Stimulated activated CD4-positive, alpha-beta T cell treated with anti-CD3 and anti-CD28 coated beads, TNF-alpha, amount 100 ng/mL, for 1 hour (primary cell): ENCODE data around the gene WDR1.

Experiments
- DNase-seq, 3 donors: peaks; one replicate each; pipeline ENCODE4 v3.0.0-alpha.2; 2020; ENCODE audit warnings: low read depth in 3 of 3, low spot score in 1 of 3

Gene WDR1

DNA sequence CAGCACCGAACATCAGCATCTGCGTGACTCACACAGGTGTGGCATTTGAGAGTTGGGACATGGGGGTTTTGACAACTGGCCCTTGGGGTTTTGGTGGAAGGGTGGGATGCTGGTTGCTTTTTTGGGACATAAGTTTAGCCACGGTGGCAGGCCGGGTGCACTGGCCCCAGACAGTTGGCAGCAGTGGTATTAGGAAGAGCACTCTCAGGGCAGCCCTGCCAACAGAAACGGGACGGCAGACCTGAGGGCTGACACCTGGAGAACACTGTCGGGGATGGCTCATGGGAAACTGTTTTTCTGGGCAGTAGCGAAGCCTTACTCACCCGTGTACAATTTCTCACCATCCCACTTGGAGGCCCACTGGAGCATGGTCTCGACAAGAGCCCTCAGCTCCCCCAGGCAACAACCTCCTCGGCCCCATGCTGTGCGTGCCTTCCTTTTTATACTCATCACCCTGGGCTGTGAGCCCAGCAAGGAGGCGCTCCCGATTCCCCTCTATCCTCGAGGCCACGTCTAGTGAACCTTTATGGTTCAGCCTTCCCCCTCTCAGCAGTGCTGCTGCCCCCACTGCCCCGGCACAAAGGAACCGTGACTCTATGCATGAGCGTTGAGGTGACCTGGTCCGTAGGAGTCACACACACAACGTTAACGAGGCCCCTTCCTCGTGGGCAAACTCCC lies 30.6 kb downstream of the WDR1 start:
- no peak for DNase-seq

DNA sequence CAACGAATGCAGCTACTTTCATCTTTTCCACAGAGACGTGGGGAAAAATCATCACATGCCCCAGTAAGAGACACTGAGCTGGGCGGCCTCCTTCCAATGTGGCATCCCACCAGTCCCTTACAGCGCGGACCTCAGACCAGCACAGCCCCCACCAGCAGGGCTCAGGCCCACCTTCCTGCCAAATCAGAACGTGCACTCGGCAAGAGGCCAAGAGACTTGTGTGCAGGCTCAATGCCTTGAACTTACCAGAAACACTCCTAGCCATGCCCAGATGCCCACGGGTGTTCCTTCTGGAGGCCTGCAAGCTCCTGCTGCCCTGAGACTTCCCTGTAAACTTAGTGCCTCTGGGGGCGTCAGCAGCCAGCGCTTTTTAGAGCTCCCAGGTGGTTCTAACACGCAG lies 31.2 kb downstream of the WDR1 start:
- DNase-seq = no peak

DNA sequence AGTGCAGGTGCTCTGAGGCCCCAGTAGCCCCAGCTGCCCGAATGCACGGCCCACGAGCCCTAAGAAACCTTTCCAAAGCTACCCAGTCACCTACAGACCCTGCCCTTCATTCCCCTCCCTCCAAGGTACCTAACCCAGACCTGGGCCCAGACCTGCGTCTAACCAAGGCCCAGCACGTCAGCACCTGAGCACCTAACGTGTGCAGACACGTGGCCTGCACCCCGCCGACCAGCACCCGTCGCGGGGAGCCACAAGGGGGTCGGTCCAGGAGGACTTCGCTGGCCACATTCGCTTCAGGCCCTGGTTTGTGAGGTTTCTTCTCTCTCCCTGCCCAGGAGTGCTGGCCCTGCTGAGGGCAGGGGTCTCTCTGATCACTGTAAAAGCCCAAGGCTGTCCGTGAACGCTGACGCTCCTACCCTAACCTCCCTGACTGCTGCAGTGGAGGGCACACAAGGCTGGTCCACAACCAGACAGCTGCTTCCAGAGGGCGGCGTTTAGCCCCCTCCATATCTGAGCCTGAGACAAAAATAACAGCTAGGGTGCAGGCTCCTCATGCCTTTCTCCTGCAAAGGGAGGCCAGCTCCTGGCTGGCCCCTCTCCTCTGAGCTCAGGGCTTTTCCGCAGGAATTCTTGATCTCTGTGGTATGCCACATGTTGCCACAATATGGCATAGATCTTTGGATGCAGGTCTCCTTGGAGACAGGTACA lies 31.8 kb downstream of the WDR1 start:
- no peak for DNase-seq

DNA sequence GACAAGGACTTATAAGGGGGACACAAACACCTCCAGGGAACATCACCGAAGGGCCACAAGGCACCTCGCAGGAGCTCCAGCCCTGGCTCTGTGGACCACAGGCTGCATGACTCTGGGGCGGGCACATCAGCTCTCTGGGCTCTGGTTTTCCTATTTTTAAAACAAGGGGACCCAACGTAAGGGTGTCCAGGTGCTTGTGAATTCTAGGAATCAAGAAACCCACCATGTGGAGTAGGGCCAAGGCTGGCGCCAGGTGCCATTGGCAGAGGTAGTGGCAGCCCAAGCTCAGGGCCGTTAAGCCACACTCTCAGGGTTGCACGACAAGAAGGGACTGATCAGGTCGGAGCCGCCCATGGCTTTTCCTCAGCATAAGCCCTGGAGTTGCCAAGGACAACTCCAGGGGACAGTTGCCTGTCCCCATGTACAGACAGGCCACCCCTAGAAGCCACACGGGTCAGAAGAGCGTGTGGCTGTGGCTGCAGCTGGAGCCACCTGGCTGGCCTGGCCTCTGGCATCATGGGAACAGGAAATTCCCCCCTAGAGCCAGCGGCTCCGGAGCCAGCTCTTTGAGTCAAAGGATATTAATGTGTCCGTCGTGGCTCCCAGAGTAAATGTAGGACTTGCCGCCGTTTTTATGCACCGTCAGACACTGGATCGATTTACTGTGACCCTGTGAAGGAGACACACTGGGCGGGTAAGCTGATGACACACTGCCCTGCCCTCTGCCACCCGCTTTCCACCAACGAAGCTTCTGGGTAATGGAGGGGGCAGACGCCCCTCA lies 32.5 kb downstream of the WDR1 start:
- DNase-seq = no peak

DNA sequence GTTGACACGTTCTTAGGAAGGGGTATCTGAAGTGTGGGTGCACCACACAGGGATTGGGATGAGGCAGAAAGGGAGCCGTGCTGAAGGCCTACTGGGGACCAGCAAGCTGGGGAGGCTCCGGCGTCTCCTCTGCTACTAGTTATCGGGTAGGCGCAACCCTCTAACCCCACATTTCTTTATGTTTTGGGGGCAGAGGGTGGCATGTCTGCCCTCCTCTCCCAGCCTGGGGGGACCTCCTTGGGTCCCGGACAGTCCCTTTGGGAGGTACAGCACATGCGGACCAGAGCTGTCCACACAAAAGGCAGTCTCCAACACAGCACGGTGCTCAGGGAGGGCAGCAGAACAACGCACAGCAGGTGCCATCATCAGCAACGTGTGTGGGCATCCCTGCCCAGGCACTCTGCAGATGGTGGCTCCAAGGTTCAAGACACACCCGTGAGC lies 33.2 kb downstream of the WDR1 start:
- no peak for DNase-seq

DNA sequence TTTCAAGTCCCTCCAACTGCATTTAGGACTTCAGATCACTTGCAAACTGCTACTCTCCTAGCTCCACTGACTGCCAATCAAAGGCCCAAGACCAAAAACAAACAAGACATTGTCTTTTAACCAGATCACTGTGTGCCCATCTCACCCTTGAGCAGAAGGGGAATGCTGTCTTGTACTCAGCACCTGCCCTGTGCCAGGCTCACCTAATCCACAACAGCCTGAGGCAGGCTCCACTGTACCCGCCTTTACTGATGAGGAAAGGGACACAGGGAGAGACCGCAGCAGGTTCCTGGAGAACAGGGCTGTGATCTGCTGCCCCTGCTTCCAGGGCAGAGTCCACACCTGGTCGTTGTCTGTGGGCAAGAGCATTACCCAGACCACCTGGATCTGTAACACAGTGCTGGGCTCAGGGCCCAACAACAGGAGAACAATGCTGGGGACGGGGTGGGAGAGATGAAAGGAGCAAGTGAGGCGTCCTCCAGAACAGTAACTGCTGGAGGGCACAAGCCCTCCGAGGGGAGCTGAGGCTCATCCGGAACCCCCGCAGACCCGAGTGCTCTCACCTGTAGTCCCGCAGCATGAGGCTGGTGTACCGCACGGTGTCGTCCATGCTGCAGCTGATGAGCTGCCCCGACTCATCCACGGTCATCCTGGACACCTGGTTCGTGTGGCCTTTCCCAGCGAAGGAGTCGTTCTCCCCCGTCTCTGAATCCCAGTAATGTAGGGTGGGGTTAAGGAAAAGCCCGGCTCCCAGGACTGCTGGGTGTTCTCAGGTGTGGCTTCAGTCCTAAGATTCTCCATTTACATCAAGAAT lies 33.9 kb downstream of the WDR1 start:
- no peak for DNase-seq

DNA sequence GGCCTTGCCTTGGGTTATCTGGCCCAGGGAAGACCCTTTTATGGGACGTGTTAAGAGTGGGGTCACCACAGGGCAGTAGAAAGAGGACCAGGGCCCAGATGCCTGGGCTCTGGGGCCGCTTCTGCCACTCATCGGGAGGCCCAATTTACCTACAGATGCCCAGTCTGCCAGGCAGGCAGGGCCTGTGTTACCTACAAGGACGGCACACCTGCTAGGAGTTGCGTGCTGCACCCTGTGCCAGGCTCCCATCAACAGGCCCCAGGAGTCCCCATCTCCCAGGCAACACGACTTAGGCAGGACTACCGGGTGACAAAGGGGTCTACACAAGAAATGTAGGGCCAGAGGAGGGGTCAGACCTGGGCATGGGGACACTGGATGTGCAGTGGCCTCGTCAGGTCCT lies 34.6 kb downstream of the WDR1 start:
- no peak for DNase-seq

DNA sequence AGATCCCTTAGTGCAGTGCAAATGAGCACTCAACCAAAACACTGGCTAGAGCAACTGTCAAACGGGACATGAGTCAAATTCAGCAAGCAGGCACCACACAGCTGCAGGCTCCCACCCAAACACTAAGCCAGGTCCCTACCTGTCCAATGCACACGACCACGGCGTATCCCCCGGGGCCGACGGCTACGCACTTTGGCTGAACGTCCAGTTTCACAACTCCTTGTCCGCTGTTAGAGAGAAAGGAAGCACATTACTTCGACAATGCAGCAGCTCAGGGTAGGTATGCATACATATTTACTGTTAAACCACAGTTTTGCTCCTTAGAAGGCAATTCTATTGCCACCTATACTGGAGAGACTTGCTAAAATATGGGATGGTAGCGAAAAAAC lies 35.4 kb downstream of the WDR1 start:
- no peak for DNase-seq

DNA sequence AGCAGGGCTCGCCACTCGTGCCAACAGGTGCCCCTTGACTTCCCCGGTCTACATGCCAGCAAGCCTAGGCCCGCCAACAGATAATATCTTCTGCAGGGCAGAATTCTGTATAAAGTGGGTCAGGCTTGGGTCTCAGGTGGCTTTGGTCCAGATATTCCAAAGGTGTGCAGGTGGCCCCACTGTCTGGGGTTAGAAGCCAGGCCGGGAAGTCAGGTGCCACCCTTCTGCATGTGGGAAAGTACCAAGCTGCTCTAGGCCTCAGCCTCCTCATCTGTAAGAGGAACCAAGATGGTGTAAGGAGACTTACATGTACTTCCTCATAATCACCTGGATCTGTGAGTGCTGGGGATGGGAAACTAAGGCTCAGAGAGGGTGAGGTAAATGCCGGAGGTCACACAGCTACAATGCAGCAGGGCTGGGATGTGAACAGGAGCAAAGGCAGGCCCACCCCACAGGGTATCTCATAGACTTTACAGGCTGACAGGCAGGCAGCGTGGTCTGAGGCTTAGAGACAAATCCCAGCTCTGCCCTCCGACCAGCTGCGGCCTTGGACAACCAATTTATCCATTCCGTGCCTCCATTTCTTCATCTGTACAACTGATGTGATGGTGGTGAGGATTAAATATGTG lies 35.9 kb downstream of the WDR1 start:
- DNase-seq = no peak

DNA sequence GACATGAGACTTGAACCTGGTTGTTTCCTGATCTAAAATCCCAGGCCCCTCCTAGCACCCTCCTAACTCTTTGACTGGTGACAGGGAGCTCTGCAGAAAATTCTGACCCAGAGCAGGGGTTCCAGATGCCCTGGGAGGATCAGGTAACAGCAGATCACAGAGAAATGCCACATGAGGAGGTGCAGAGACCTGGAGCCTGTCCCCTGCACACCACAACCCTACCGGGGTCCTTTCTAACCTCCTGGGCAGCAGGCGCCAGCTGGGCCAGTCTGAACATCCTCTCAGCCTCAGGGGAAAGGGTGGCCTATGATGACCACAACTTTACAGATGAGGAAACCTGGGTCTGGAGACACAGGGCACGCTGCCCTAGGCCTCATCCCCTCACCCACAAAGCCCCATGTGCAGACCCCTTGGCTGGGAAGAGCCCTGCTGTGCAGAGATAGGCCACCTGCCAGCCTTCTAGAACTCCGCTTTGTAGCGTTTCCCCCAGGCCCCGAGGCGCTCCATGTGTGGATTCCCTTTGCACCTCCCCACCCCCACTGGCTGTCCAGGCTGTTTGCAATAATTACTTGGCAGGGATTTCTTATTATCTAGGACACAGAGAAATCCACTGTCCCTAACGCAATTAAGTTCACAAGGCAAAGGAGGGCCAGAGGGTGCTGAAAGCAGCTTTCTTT lies 36.5 kb downstream of the WDR1 start:
- no peak for DNase-seq

DNA sequence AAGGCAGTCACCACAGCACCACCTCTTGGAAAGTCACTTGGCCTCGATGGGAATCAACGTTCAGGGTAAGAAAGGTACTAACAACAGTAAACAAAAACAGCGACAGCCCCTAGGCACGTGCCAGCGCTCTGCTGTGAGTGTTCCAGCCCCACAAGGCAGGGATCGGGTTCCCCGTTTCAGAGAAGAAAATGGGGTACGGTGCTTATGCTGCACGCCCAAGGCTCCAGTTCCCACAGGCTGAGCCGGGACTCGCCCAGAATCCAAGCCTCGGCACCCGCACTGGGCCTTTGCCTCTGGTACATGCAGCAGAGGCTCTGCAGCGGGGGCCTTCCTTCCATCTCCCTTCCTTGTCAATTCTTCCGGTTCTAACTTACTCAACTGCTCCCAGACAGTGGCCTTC lies 37.3 kb downstream of the WDR1 start:
- no peak for DNase-seq

DNA sequence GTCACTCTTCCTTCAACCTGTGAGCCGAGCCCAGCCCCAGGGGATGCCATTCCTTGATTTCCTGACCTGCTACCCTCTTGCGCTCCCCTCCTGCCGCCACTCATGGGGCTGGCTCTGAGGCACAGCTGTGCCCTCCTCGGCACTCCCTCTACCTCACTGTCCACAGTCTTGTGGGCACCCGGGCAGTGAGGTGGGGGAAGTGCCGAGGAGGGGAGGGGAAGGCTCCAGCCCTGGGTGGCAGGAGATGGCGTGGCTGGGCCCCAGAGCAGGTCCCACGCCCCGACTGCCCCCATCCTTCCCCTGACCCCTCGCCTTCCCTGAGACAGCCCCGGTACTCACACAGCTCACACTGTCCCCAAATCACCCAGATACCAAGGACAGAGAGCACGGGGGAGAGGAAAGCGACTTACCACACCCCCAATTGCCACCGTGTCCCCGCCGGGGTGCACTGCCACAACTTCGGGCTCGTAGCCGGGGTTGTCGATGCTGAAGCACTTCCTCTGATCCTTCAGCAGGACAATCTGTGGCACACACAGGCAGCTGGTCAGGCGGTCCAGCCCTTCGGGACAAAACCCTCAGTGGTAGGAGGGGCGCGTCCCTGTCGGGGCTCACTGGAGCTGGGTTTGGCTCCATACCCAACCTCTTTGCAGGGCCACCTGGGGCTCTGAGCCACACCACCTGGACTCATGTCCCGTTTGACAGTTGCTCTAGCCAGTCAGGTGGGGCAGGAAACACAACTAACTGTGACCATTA lies 37.9 kb downstream of the WDR1 start:
- no peak for DNase-seq

DNA sequence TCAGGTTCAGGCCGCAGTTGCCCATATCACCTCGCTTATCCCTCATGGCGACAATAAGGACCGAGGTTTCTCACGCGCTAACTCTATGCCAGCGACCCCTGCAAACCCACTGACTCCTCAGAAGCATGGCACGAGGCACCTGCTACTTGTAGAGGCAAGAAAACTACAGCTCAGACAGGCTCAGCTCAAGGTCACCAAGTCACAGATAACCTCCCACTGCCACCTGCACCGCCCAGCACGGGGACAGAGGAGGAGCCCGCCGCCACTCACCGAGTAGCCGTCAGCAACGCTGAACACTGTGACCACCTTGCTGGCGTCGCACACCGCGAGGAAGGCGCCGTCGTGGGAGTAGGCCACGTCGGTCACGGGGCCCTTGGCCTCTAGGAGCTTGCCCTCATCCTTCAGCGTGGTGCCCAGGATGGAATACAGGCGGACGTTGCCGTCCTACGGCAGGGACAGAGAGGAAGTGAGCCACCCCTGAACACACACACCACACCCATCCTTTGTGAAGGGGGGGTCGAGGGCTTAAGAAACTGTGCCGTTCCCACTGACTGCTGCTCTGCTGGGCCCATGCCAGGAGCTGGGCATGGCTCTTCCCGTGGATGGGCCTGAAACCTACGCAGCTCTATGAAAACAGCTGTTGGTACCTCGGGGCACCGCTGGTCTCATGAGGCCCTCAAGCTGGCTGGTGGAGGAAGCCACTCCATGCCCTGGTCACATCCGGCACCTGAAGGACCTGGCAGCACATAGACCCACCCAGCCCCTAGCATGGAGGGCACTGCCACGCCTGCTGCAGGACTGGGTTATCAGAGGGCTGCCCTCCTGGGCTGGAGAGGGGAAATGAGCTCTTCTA lies 38.9 kb downstream of the WDR1 start:
- DNase-seq = no peak

DNA sequence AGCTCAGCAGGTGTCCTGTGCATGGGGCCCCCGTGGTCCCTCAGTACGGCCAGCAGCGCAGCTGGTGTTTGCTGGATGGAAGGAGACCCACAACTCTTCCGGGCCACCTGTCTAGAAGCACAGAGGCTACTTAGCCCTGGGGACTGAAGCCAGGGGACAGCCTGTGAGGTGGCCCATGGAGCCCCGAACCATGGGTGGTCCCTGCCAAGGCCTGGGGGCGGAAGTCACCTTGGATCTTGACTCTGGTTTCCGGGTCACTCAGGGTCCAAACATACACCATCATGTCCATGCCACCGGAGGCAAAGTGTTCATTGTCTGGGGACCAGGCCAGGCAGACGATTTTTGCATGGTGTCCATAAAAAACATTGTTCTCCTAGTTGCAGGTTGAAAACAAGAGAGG lies 39.5 kb downstream of the WDR1 start:
- DNase-seq = no peak

DNA sequence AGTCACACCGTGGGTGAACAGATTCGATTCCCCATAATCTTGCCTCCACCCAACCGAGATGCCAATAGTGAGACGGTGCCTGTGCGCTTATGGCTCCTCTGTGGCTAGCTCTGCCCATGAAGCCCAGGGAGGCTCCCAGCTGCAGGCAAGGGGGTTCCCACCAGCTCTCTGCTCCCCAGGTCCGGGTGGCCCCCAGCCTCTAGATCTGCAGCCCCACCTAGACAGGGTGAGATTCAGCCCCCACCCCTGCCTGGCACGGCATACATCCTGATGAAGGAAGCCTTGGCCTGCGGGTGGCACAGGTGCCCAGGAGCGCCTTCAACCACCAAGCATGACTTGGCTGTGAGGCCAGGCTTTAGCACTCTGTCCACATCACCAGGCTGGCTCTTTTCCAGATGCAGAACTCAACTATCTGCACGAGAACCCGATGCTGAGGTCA lies 40.6 kb downstream of the WDR1 start:
- DNase-seq = no peak

DNA sequence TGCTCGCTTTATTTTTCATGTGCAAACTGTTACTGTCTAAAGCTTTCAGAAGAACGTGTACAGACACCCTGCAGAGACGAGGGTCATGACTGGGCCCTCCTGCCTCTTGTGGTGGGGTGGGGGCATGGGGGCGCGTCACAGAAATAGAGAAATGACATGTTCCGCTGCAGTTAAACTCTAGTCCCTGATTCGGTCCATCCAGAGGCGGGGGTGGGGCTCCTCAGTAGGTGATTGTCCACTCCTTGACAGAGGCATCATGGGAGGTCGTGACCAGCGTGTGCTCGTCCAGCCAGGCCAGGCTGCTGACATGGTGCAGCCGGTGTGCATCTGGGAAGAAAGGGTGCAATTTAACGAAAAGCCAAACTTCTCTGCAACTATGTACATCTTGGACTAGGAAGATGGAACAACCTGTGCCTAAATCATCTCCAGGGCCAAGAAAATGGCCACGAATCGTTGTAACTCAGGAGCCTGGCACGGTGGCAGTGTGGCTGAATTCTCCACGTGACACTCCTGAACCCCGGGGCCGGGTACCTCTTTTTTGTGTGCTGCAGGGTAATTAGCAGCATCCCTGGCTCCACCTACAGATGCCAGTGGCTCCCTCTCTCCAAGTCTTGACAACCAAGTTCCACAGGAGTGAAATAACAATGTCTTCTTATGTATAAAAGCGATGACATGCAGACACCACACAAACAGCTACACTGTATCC lies 41.3 kb downstream of the WDR1 start:
- no peak for DNase-seq

DNA sequence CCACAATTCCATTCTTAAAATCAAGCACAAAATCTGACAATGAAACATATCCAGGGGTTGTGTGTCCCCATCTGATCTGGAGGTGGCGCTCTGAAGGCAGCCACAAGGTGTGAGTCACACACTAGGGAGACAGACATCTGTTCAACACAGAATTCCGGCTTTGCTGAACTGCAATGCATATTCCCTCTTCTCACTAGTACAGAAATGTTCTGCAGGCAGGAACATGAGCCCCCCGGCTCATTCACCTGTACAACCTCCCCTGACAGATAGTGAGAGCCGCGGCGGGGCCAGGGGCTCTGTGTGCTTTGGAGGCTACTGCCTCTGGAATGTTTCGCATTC lies 41.9 kb downstream of the WDR1 start:
- DNase-seq = no peak

DNA sequence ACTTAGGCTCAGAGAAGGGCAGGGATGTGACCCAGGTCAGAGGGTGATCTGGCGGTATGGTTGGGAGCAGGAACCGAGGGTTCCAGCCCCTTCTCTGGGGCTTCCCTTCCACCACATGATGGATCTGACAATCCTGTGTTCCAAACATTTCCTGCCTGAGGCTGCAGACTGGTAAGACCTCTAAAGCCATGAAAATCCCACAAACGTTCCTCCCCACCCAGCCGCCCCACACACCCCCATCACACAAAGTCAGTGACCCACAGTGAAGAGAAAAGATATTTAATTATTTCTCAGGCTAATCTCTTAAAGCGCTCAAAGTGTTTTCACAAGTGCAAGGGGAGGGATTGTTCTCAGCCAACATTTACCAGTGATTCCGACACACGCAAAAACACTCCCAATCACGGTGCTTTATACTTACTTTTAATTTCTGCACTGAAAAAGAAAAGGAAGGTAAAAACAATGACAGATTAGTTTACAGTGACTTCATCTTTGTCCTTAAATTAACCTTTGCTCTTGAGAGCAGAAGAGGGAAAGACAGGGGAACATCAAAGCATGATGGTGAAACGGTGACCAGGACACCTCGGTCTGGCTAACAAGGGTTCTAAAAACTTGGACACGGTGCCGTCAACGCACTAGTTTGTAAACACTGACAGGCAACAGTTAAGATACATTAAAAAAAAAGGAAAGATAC lies 42.4 kb downstream of the WDR1 start:
- no peak for DNase-seq
